Esophagus squamous epithelium (tissue), 4 donors: ENCODE results near the gene OR6J1.

Experiments used
- CTCF ChIP-seq, 6 experiments: fragments of 450-650 bp in 4 of 6; fragments of 200-600 bp in 2 of 6; sonication (generic) in 2 of 6; IDR thresholded peaks; one replicate each; pipeline ENCODE4 v1.5.1; 2016 to 2019; ENCODE audit warnings: antibody characterized with exemption in 6 of 6, mild to moderate bottlenecking in 4 of 6, moderate library complexity in 4 of 6
- POLR2A ChIP-seq, 4 donors: fragments of 450-650 bp; IDR thresholded peaks; one replicate each; pipeline ENCODE4 v1.6.1; 2017; ENCODE audit warnings: antibody characterized with exemption in 4 of 4, mild to moderate bottlenecking in 4 of 4, moderate library complexity in 3 of 4

GRCh38 chr14:22629361-22629760, 14.8 kb downstream of the OR6J1 start:
- TF ChIP-seq POLR2A (IDR thresholded peaks at IDR 0.05) (no peak), CTCF (IDR thresholded peaks at IDR 0.05) (no peak)
